Adipocyte (in vitro differentiated cells): ENCODE results near the gene KCNA2.

ENCODE experiments used
- DNase-seq: peaks from one replicate; pipeline ENCODE4 v3.0.0-alpha.2; 2015; ENCODE audit warnings: low read depth
- H3K27me3 ChIP-seq: replicated peaks from 2 replicates; pipeline ENCODE4 v1.7.0; 2013; ENCODE audit warnings: mild to moderate bottlenecking, low read length, moderate library complexity; ENCODE audit not compliant: control insufficient read depth, insufficient read depth
- H3K36me3 ChIP-seq: 2 replicates; pipeline ENCODE4 v1.7.0; 2013; ENCODE audit warnings: low read length, mild to moderate bottlenecking, moderate library complexity; ENCODE audit not compliant: control insufficient read depth, insufficient read depth, severe bottlenecking
- H3K4me1 ChIP-seq: 2 replicates; pipeline ENCODE4 v1.7.0; 2013; ENCODE audit warnings: mild to moderate bottlenecking, low read length, moderate library complexity; ENCODE audit not compliant: control insufficient read depth, insufficient read depth
- H3K4me3 ChIP-seq: 2 replicates; pipeline ENCODE4 v1.7.0; 2013; ENCODE audit warnings: mild to moderate bottlenecking, low read length, moderate library complexity
- H3K9ac ChIP-seq: 2 replicates; pipeline ENCODE4 v1.7.0; 2013; ENCODE audit warnings: mild to moderate bottlenecking, low read length, moderate library complexity
- H3K9me3 ChIP-seq: 2 replicates; pipeline ENCODE4 v1.7.0; 2013; ENCODE audit warnings: mild to moderate bottlenecking, low read length, moderate library complexity; ENCODE audit not compliant: control insufficient read depth

KCNA2 gene

DNA sequence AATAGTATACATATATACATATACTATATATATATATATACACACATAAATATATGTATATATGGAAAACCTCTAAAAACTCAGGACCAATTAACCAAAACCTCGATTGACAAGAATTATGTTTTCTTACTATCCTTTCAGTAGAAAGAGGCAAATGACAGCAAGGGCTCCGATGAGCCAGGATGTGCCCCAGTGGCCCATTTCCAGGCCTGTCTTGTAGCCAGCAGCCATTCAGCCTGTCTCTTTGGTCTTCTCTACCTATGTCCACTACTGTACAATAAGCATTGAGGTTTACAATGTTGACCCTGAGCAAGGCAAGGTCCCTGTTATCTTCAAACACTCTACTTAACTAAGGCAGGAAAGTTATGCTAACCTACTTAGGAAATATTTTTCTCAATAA lies 9.8 kb downstream of the KCNA2 start:
- Histone ChIP-seq H3K27me3 (peaks cover 29% of the 10 kb centered on the region), H3K4me3 (no peak overlapping the region), H3K4me1 (no peaks in the 10 kb centered on the region), H3K9ac (no peak overlapping the region), H3K36me3 (no peaks in the 10 kb centered on the region), H3K9me3 (no peaks in the 10 kb centered on the region)
- DNase-seq, result no peak

- H3K36me3 ChIP-seq, result no peaks in the 10 kb centered on the region
- H3K4me3 ChIP-seq, result no peak overlapping the region
- H3K9ac ChIP-seq, result no peak overlapping the region
- H3K4me1 ChIP-seq, result no peaks in the 10 kb centered on the region
- DNase-seq, result no peak
- no peaks in the 10 kb centered on the region for H3K9me3 ChIP-seq
- peaks cover 33% of the 10 kb centered on the region for H3K27me3 ChIP-seq
Measured at GRCh38 chr1:110595353-110595710, 10.8 kb downstream of the KCNA2 start.

- Histone ChIP-seq H3K9me3 (no peaks in the 10 kb centered on the region), H3K36me3 (no peaks in the 10 kb centered on the region), H3K27me3 (peaks cover 33% of the 10 kb centered on the region), H3K9ac (no peak overlapping the region), H3K4me3 (no peak overlapping the region), H3K4me1 (no peaks in the 10 kb centered on the region)
- no peak for DNase-seq
Measured at GRCh38 chr1:110594456-110595352, 11.5 kb downstream of the KCNA2 start.

DNA sequence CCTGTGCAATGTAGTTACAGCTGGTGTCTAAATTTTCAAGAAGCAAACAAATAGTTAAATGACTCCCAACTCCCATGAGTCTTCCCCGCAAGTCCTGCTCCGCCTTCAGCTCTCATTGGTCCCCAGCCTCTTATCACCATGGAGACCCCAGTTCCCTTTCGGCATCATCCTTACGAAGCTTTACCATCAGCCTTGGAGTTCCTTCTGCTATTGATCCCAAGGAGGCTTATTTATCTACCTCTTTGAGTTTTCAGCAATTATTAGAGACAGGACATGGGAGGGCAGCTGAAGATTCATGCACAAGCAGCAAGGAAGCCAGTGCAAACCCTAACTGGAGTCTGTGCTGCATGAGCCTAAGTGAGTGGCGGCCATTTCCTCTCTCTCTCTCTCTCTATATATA lies 12.3 kb downstream of the KCNA2 start:
- H3K27me3 ChIP-seq, result peaks cover 28% of the 10 kb centered on the region
- DNase-seq, result no peak
- no peak overlapping the region for H3K9ac ChIP-seq
- H3K9me3 ChIP-seq, result no peaks in the 10 kb centered on the region
- no peaks in the 10 kb centered on the region for H3K4me1 ChIP-seq
- H3K4me3 ChIP-seq, result no peak overlapping the region
- no peaks in the 10 kb centered on the region for H3K36me3 ChIP-seq

- Histone ChIP-seq H3K9ac (no peak overlapping the region), H3K36me3 (no peaks in the 10 kb centered on the region), H3K4me3 (no peak overlapping the region), H3K4me1 (no peaks in the 10 kb centered on the region), H3K27me3 (peaks cover 35% of the 10 kb centered on the region), H3K9me3 (no peaks in the 10 kb centered on the region)
- no peak for DNase-seq
Measured at GRCh38 chr1:110591956-110592355, 14.2 kb downstream of the KCNA2 start.

- Histone ChIP-seq H3K9ac (no peak overlapping the region), H3K4me3 (no peak overlapping the region), H3K27me3 (peaks cover 33% of the 10 kb centered on the region), H3K36me3 (no peaks in the 10 kb centered on the region), H3K4me1 (no peaks in the 10 kb centered on the region), H3K9me3 (no peaks in the 10 kb centered on the region)
- DNase-seq, result no peak
Measured at GRCh38 chr1:110588991-110589390, 17.2 kb downstream of the KCNA2 start.

- Histone ChIP-seq H3K4me1 (no peaks in the 10 kb centered on the region), H3K4me3 (no peak overlapping the region), H3K27me3 (peaks cover 36% of the 10 kb centered on the region), H3K9ac (no peak overlapping the region), H3K36me3 (no peaks in the 10 kb centered on the region), H3K9me3 (no peaks in the 10 kb centered on the region)
- DNase-seq, result no peak
Measured at GRCh38 chr1:110588486-110588885, 17.7 kb downstream of the KCNA2 start.

- Histone ChIP-seq H3K27me3 (peaks cover 42% of the 10 kb centered on the region), H3K9me3 (no peaks in the 10 kb centered on the region), H3K4me1 (no peaks in the 10 kb centered on the region), H3K36me3 (no peaks in the 10 kb centered on the region), H3K4me3 (no peak overlapping the region), H3K9ac (no peak overlapping the region)
- DNase-seq, result no peak
Measured at GRCh38 chr1:110587906-110588305, 18.3 kb downstream of the KCNA2 start.

DNA sequence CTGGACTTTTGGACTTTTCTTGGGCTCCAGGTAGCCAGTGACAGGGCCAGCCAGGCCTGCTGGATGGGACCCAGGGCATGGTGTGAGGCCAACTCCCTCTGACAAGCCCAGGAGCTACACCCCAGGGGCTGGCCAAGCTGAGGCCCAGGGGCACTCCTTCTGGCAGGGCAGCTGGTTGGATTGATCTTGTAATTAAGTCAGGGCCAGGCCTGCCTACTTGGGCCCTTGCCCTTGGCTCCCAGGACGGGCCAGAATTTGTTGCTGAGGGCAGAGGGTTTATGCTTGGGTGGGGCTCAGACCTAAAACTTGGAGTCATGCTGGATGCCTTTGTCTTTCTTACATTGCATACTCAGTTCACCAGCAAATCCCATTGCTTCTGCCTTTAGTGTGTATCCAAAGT lies 20.7 kb downstream of the KCNA2 start:
- DNase-seq, result no peak
- no peak overlapping the region for H3K9ac ChIP-seq
- H3K4me3 ChIP-seq, result no peak overlapping the region

DNA sequence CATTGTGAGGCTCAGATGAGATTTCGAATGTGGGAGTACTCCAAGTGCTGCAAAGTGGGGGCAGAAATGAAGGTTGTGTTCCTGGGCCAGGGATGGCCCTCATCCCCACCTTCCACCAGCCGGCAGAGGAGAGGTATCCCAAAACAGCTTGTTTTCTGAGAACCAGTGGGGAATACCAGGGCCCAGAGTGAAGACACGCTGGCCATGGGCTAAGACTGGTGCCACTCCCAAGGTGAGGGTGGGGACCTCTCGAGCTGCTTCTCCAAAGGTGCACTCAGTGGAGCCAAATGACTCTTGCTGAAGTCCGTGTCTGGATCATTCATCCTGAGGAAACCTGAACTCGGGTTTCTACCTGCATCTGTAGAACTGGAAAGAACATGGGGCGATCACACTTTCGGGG lies 22.1 kb downstream of the KCNA2 start:
- Histone ChIP-seq H3K4me1 (no peaks in the 10 kb centered on the region), H3K4me3 (no peak overlapping the region), H3K27me3 (peaks cover 52% of the 10 kb centered on the region), H3K9ac (no peak overlapping the region), H3K9me3 (peaks cover under 1% of the 10 kb centered on the region), H3K36me3 (no peaks in the 10 kb centered on the region)
- no peak for DNase-seq

More for the DNA sequence above, 20.7 kb downstream of the KCNA2 start:
- H3K27me3 ChIP-seq, result peaks cover 42% of the 10 kb centered on the region
- H3K9me3 ChIP-seq, result no peaks in the 10 kb centered on the region
- no peaks in the 10 kb centered on the region for H3K4me1 ChIP-seq
- no peaks in the 10 kb centered on the region for H3K36me3 ChIP-seq

- no peak overlapping the region for H3K9ac ChIP-seq
- DNase-seq, result no peak
- H3K4me1 ChIP-seq, result no peaks in the 10 kb centered on the region
- H3K9me3 ChIP-seq, result peaks cover 6% of the 10 kb centered on the region
- no peak overlapping the region for H3K4me3 ChIP-seq
- no peaks in the 10 kb centered on the region for H3K36me3 ChIP-seq
- peaks cover 51% of the 10 kb centered on the region for H3K27me3 ChIP-seq
Measured at GRCh38 chr1:110583505-110583904, 22.7 kb downstream of the KCNA2 start.

DNA sequence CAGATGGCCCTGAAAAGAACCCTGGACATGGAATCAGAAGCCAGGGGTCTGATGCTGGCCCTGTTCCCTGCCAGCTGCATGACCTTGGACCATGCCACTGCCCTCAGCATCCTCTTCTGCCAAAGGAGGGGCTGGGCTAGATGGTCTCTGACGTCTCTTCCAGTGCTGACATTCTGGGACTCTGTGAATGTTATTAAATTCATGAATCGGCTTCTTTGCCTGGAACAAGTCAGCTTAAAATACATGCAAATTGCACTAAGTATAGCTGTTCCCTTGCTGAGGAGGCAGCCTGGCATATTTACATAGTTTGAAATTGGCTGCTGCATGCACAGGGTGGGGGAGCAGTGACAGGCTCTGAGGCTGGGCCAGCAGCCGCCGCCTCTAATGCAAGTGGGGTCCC lies 23.8 kb downstream of the KCNA2 start:
- peaks cover 40% of the 10 kb centered on the region for H3K27me3 ChIP-seq
- peaks cover 11% of the 10 kb centered on the region for H3K9me3 ChIP-seq
- no peak overlapping the region for H3K4me3 ChIP-seq
- H3K4me1 ChIP-seq, result no peaks in the 10 kb centered on the region
- H3K9ac ChIP-seq, result no peak overlapping the region
- no peak for DNase-seq
- no peaks in the 10 kb centered on the region for H3K36me3 ChIP-seq
